ENCODE results near the gene MAMDC2. TPM values are rescaled to one million over a fixed set of nuclear protein-coding genes. Genes with fewer than 3 reads are reported as not detected.

MAMDC2 gene
- total RNA-seq, 1 experiment from 2014 or later = 0.26 TPM

DNA sequence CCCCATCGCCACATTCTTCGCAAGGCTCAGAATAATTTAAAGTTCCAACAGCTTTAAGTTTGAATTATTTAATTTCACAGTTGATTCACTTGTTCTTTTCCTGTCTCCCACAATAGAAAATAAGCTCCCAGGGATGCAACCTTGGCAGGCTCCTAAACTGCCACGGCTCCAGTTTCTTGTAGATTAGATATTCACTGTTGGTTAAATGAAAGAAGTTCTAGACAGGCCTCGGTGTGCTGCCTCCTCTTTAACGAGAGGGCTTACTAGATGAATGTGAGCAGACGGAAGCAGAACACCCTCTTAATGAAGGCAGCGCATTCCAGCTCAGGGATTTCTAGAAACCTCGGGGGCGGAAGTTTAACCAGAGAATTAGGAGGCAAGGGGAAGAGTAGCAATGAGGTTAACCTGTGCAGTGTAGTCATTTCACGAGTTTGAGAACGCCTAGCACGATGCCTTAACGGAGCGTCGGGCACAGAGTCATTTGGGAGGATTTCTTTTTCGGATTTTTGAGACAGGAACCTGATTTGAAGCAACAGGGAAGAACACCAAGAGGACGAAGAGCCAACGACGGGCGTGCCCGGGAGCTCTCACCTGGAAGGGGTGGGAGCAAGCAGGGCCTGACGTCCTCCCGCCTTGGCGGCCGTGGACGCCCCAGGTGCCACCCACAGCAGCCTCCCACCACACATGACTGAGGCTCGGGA is 214.5 kb downstream of the MAMDC2 start:
- intact Hi-C loops (cut with micrococcal nuclease; ENCODE audit: unreplicated experiment) = loop anchor here (5.0 kb wide), 2 partner anchors 146 to 501 kb away; no protein-coding TSS in a partner anchor
- H3K4me3 Mint-ChIP-seq (ENCODE audit: low read depth, unreplicated experiment) = peak overlapping the region; percentile 97
- no peak for DNase-seq
- TF ChIP-seq, protein P1, sequence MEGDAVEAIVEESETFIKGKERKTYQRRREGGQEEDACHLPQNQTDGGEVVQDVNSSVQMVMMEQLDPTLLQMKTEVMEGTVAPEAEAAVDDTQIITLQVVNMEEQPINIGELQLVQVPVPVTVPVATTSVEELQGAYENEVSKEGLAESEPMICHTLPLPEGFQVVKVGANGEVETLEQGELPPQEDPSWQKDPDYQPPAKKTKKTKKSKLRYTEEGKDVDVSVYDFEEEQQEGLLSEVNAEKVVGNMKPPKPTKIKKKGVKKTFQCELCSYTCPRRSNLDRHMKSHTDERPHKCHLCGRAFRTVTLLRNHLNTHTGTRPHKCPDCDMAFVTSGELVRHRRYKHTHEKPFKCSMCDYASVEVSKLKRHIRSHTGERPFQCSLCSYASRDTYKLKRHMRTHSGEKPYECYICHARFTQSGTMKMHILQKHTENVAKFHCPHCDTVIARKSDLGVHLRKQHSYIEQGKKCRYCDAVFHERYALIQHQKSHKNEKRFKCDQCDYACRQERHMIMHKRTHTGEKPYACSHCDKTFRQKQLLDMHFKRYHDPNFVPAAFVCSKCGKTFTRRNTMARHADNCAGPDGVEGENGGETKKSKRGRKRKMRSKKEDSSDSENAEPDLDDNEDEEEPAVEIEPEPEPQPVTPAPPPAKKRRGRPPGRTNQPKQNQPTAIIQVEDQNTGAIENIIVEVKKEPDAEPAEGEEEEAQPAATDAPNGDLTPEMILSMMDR (IDR thresholded peaks at IDR 0.05; ENCODE audit: unreplicated experiment) = no peak
- H3K36me3 Mint-ChIP-seq (ENCODE audit: insufficient read depth, unreplicated experiment) = peaks cover 62% of the 10 kb centered on the region
- peak overlapping the region; percentile 94 for H3K27ac Mint-ChIP-seq (ENCODE audit: unreplicated experiment)
- no peaks in the 10 kb centered on the region for H3K9me3 Mint-ChIP-seq (ENCODE audit: low read depth, unreplicated experiment)
- CTCF ChIA-PET = interaction anchor here (0.7 kb wide), 1 partner anchor 296 kb away, joined by 3 read pairs; no protein-coding TSS in a partner anchor
- H3K4me1 Mint-ChIP-seq (ENCODE audit: low read depth, unreplicated experiment) = peaks cover 40% of the 10 kb centered on the region
- BruUV-seq (replicated peaks) = TSS peak; percentile 68
- H3K27me3 Mint-ChIP-seq (ENCODE audit: unreplicated experiment) = no peaks in the 10 kb centered on the region

DNA sequence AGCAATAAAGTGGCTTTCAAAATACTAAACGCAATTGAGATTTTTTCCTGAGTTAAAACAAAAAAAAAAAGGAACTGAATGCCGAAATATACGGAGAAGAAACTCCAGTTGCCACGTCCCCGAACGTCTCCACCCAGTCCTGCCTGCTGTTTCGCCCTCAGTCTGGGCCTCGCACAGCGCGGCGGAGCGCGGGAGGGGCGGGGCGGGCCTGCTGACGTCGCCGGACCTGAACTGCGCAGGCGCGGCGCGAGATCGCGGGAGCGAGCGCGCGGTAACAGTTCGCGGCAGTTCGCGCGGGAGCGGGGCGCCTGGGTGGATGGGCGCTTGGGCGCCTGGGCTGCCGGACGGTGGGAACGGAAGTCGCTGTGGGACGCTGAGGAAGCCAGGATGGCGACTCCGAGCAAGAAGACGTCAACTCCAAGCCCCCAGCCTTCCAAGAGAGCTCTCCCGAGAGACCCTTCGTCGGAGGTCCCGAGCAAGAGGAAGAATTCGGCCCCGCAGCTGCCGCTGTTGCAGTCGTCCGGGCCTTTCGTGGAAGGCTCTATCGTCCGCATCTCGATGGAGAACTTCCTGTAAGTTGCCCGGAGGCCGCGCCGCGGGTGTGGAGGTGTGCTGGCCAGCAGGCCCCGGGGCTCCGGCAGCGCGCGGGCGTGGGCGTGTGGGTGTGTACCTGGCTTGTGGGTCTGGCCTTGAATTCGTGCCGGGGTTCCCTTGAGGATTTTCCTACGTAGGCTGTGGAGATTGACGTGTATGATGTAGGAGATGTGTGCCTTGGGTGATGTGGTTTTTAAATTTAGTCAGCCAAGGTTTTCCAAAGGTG is 215.3 kb downstream of the MAMDC2 start, which contains the start of gene SMC5:
Gene SMC5, plus strand, starts transcription at position 287 of the 820 bp plus-strand sequence. Its CDS starts 101 bp downstream, at position 388.
- DNase-seq = peak; percentile 89
- Mint-ChIP-seq H3K4me1 (ENCODE audit: low read depth, unreplicated experiment) (peaks cover 40% of the 10 kb centered on the region), H3K9me3 (ENCODE audit: low read depth, unreplicated experiment) (no peaks in the 10 kb centered on the region), H3K36me3 (ENCODE audit: insufficient read depth, unreplicated experiment) (peaks cover 62% of the 10 kb centered on the region), H3K27ac (ENCODE audit: unreplicated experiment) (peak within 1 kb of the TSS; percentile 94), H3K4me3 (ENCODE audit: low read depth, unreplicated experiment) (peak within 1 kb of the TSS; percentile 97), H3K27me3 (ENCODE audit: unreplicated experiment) (no peaks in the 10 kb centered on the region)
- CTCF ChIA-PET = interaction anchor here (0.7 kb wide), 1 partner anchor 295 kb away, joined by 3 read pairs; no protein-coding TSS in a partner anchor
- TSS peak; percentile 51 for BruUV-seq (replicated peaks)
- intact Hi-C loops (cut with micrococcal nuclease; ENCODE audit: unreplicated experiment) = loop anchor here (5.0 kb wide), 2 partner anchors 147 to 502 kb away; no protein-coding TSS in a partner anchor
- TF ChIP-seq, protein P1 (IDR thresholded peaks at IDR 0.05; ENCODE audit: unreplicated experiment) = no peak

DNA sequence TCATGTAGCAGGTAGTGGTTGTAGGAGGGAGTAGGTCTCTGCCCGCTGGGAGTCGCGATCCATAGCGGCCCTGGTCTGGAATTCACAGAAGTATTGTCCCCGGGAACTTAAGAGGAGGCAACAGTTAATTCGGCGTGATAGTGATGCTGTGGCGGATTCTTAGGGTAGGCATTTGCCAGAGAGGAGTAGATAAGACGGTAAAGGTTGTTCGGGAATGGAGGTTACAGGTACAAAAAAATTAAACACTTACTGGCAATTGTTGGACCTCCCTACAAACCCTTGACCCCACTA is 215.8 kb downstream of the MAMDC2 start:
- CTCF ChIA-PET = no interaction called here
- H3K36me3 Mint-ChIP-seq (ENCODE audit: insufficient read depth, unreplicated experiment) = peaks cover 62% of the 10 kb centered on the region

DNA sequence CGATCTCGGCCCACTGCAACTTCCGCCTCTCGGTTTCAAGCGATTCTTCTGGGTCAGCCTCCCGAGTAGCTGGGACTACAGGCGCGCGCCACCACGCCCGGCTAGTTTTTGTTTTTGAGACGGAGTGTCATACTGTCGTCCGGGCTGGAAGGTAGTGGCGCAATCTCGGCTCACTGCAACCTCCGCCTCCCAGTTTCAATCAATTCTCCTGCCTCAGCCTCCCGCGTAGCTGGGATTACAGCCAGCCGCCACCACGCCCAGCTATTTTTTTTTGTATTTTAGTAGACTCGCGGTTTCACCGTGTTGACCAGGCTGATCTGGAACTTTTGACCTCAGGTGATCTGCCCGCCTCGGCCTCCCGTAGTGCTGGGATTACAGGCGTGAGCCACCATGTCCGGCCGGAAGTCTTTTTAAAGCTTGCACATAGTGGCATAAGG is 216.4 kb downstream of the MAMDC2 start:
- intact Hi-C loops (cut with micrococcal nuclease; ENCODE audit: unreplicated experiment) = no loop called here
- no peaks in the 10 kb centered on the region for H3K27me3 Mint-ChIP-seq (ENCODE audit: unreplicated experiment)
- no peaks in the 10 kb centered on the region for H3K9me3 Mint-ChIP-seq (ENCODE audit: low read depth, unreplicated experiment)
- DNase-seq = peak; percentile 45
- peaks cover 40% of the 10 kb centered on the region for H3K4me1 Mint-ChIP-seq (ENCODE audit: low read depth, unreplicated experiment)
- H3K4me3 Mint-ChIP-seq (ENCODE audit: low read depth, unreplicated experiment) = peak overlapping the region; percentile 97
- TF ChIP-seq, protein P1 (IDR thresholded peaks at IDR 0.05; ENCODE audit: unreplicated experiment) = no peak
- H3K27ac Mint-ChIP-seq (ENCODE audit: unreplicated experiment) = peak overlapping the region; percentile 94
- BruUV-seq (replicated peaks) = no TSS peak
- H3K36me3 Mint-ChIP-seq (ENCODE audit: insufficient read depth, unreplicated experiment) = peaks cover 66% of the 10 kb centered on the region
- CTCF ChIA-PET = no interaction called here

More for the DNA sequence above, 215.8 kb downstream of the MAMDC2 start:
- Mint-ChIP-seq H3K4me3 (ENCODE audit: low read depth, unreplicated experiment) (peak overlapping the region; percentile 97), H3K27me3 (ENCODE audit: unreplicated experiment) (no peaks in the 10 kb centered on the region), H3K27ac (ENCODE audit: unreplicated experiment) (peak overlapping the region; percentile 94), H3K9me3 (ENCODE audit: low read depth, unreplicated experiment) (no peaks in the 10 kb centered on the region), H3K4me1 (ENCODE audit: low read depth, unreplicated experiment) (peaks cover 40% of the 10 kb centered on the region)
- TF ChIP-seq, protein P1 (IDR thresholded peaks at IDR 0.05; ENCODE audit: unreplicated experiment) = no peak
- intact Hi-C loops (cut with micrococcal nuclease; ENCODE audit: unreplicated experiment) = loop anchor here (5.0 kb wide), 2 partner anchors 147 to 502 kb away; no protein-coding TSS in a partner anchor
- no TSS peak for BruUV-seq (replicated peaks)
- no peak for DNase-seq

Data from Calu3 (cell line).